Measurements from ENCODE around the gene CRELD1. TPM values are rescaled to one million over a fixed set of nuclear protein-coding genes. Genes with fewer than 3 reads are reported as not detected.
"Not testable (repeated sequence)": the region's sequence is repeated elsewhere in the genome, so short reads cannot be mapped to it uniquely, and the experiment has no call there.

Gene CRELD1
- polyA plus RNA-seq, 3 donors = 16.1 to 23.4 (median 19.2) TPM

- Histone ChIP-seq H3K4me1 (ENCODE audit: control insufficient read depth in 1 of 2, insufficient read depth in 2 of 2, low read length in 2 of 2) (peaks cover 13 to 20% of the 10 kb centered on the region in 2 donors), H3K79me2 (ENCODE audit: insufficient read depth, low read length) (peaks cover 5% of the 10 kb centered on the region), H2AFZ (ENCODE audit: insufficient read depth, low read depth, low read length, poor library complexity, severe bottlenecking) (no peak overlapping the region), H3K4me3 (replicated peaks in 1 of 3; ENCODE audit: low read depth in 2 of 3, low read length in 3 of 3) (no peak overlapping the region), H3K4me2 (replicated peaks; ENCODE audit: extremely low read depth, low read length, poor library complexity, severe bottlenecking) (no peak overlapping the region), H4K20me1 (ENCODE audit: insufficient read depth, low read length) (no peaks in the 10 kb centered on the region), H3K27me3 (ENCODE audit: control insufficient read depth in 2 of 2, insufficient read depth in 2 of 2, low read length in 2 of 2) (no peaks in the 10 kb centered on the region), H3K36me3 (replicated peaks in 1 of 2; ENCODE audit: control insufficient read depth in 1 of 2, insufficient read depth in 2 of 2, low read length in 2 of 2) (peaks cover 13 to 34% of the 10 kb centered on the region in 2 donors), H3K9me3 (replicated peaks in 1 of 2; ENCODE audit: control insufficient read depth in 1 of 2, insufficient read depth in 1 of 2, low read length in 2 of 2) (no peaks in the 10 kb centered on the region), H3K9ac (ENCODE audit: insufficient read depth, low read length, poor library complexity, severe bottlenecking) (no peak overlapping the region), H3K27ac (ENCODE audit: low read depth in 1 of 2, low read length in 2 of 2) (no peak overlapping the region)
- TF ChIP-seq, protein P1, sequence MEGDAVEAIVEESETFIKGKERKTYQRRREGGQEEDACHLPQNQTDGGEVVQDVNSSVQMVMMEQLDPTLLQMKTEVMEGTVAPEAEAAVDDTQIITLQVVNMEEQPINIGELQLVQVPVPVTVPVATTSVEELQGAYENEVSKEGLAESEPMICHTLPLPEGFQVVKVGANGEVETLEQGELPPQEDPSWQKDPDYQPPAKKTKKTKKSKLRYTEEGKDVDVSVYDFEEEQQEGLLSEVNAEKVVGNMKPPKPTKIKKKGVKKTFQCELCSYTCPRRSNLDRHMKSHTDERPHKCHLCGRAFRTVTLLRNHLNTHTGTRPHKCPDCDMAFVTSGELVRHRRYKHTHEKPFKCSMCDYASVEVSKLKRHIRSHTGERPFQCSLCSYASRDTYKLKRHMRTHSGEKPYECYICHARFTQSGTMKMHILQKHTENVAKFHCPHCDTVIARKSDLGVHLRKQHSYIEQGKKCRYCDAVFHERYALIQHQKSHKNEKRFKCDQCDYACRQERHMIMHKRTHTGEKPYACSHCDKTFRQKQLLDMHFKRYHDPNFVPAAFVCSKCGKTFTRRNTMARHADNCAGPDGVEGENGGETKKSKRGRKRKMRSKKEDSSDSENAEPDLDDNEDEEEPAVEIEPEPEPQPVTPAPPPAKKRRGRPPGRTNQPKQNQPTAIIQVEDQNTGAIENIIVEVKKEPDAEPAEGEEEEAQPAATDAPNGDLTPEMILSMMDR (IDR thresholded peaks at IDR 0.05) = no peak
- intact Hi-C loops (cut with micrococcal nuclease) = loop anchor here in 1 of 2 donors (10.0 kb wide), 1 partner anchor 386 kb away; the partner anchor contains the start of gene SEC13
- H3K36me3 Mint-ChIP-seq = peaks cover 40 to 50% of the 10 kb centered on the region in 2 donors
- no peak overlapping the region for H3K4me3 Mint-ChIP-seq
- H3K27me3 Mint-ChIP-seq (ENCODE audit: low read depth in 3 of 3) = no peaks in the 10 kb centered on the region
- no peak for DNase-seq
- no peak overlapping the region for H3K27ac Mint-ChIP-seq
- H3K4me1 Mint-ChIP-seq = peaks cover 22% of the 10 kb centered on the region
- no peaks in the 10 kb centered on the region for H3K9me3 Mint-ChIP-seq
- WGBS (ENCODE audit: insufficient coverage) = no CpG with 5 or more reads among the region's 2 CpGs
These were observed 5.3 kb downstream of the CRELD1 start for GRCh38 chr3:9938966-9939365.

DNA sequence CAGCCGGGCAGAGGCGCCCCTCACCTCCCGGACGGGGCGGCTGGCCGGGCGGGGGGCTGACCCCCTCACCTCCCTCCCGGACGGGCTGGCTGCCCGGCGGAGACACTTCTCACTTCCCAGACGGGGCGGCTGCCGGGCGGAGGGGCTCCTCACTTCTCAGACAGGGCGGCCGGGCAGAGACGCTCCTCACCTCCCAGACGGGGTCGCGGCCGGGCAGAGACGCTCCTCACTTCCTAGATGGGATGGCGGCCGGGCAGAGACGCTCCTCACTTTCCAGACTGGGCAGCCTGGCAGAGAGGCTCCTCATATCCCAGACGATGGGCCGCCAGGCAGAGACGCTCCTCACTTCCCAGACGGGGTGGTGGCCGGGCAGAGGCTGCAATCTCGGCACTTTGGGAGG, 6.3 kb downstream of the CRELD1 start:
- H3K4me3 ChIP-seq (replicated peaks in 1 of 3; ENCODE audit: low read depth in 2 of 3, low read length in 3 of 3); H3K4me2 ChIP-seq (replicated peaks; ENCODE audit: extremely low read depth, low read length, poor library complexity, severe bottlenecking); H3K27me3 Mint-ChIP-seq (ENCODE audit: low read depth in 3 of 3); H3K79me2 ChIP-seq (ENCODE audit: insufficient read depth, low read length); H3K9me3 Mint-ChIP-seq; H3K27ac Mint-ChIP-seq; H2AFZ ChIP-seq (ENCODE audit: insufficient read depth, low read depth, low read length, poor library complexity, severe bottlenecking); H3K9ac ChIP-seq (ENCODE audit: insufficient read depth, low read length, poor library complexity, severe bottlenecking); H4K20me1 ChIP-seq (ENCODE audit: insufficient read depth, low read length); H3K9me3 ChIP-seq (replicated peaks in 1 of 2; ENCODE audit: control insufficient read depth in 1 of 2, insufficient read depth in 1 of 2, low read length in 2 of 2); H3K4me3 Mint-ChIP-seq; H3K27ac ChIP-seq (ENCODE audit: low read depth in 1 of 2, low read length in 2 of 2); DNase-seq; H3K27me3 ChIP-seq (ENCODE audit: control insufficient read depth in 2 of 2, insufficient read depth in 2 of 2, low read length in 2 of 2): not testable (repeated sequence)
- H3K4me1 Mint-ChIP-seq = peaks cover 13% of the 10 kb centered on the region
- H3K36me3 Mint-ChIP-seq = peaks cover 40 to 52% of the 10 kb centered on the region in 2 donors
- intact Hi-C loops (cut with micrococcal nuclease) = loop anchor here in 1 of 2 donors (10.0 kb wide), 1 partner anchor 385 kb away; the partner anchor contains the start of gene SEC13
- peaks cover 13 to 40% of the 10 kb centered on the region in 2 donors for H3K36me3 ChIP-seq (replicated peaks in 1 of 2; ENCODE audit: control insufficient read depth in 1 of 2, insufficient read depth in 2 of 2, low read length in 2 of 2)
- peaks cover 5 to 11% of the 10 kb centered on the region in 2 donors for H3K4me1 ChIP-seq (ENCODE audit: control insufficient read depth in 1 of 2, insufficient read depth in 2 of 2, low read length in 2 of 2)
- 100% methylated on average over 4 of the region's 32 CpGs for WGBS (ENCODE audit: insufficient coverage)
